HCT116 (cell line): ENCODE results near the gene OPHN1. TPM values are rescaled to one million over a fixed set of nuclear protein-coding genes. Genes with fewer than 3 reads are reported as not detected.

Experiments used
- ATAC-seq: fragments of 200-7000 bp; cut with Tn5 transposase; 2 replicates; pipeline ENCODE4 v1.9.1; 2020; ENCODE audit warnings: mild to moderate bottlenecking, moderate library complexity
- BruUV-seq: library from RNA; stranded (reverse); fragments of 400-500 nt; replicated peaks from 2 replicates; lab custom pipeline; 2021; lab: Mats Ljungman, UMichigan
- CTCF ChIA-PET: fragments of 300-600 bp; sonication (Branson Sonifier 250); formaldehyde crosslinking; loops from one replicate; lab custom pipeline; 2021; ENCODE audit warnings: antibody characterized with exemption; lab: Charles Lee
- POLR2A ChIA-PET: fragments of 300-600, 350-600 bp; sonication (Branson Sonifier 250); formaldehyde crosslinking; loops from one replicate; lab custom pipeline; 2021; ENCODE audit warnings: antibody characterized with exemption; lab: Charles Lee
- RAD21 ChIA-PET, 2 experiments: fragments of 300-600 bp; sonication (Branson Sonifier 250); formaldehyde crosslinking; loops; one replicate each; lab custom pipeline; 2023; ENCODE audit warnings: low total read pairs in 2 of 2; ENCODE audit not compliant: uncharacterized antibody in 2 of 2, unreplicated experiment in 2 of 2, low non-redundant PET in 1 of 2; lab: Charles Lee
- DNase-seq: peaks from one replicate; pipeline ENCODE4 v3.0.0-alpha.2; 2010; ENCODE audit warnings: low read depth, low spot score
- H2AFZ ChIP-seq: fragments of 200-600 bp; shearing (Covaris generic), sonication (generic); 2 replicates; pipeline ENCODE4 v1.6.1; 2017; ENCODE audit warnings: low read depth, mixed run types, mixed read lengths, antibody characterized with exemption, low read length; ENCODE audit not compliant: poor library complexity, severe bottlenecking
- H3K27ac ChIP-seq: 2 replicates; pipeline ENCODE4 v1.5.1; 2012; ENCODE audit warnings: low read depth, low read length
- H3K27me3 ChIP-seq: fragments of 200-600 bp; sonication (generic); 2 replicates; pipeline ENCODE4 v1.6.1; 2016; ENCODE audit warnings: mixed run types, low read length, mixed read lengths; ENCODE audit not compliant: insufficient read depth
- H3K36me3 ChIP-seq, 2 experiments: fragments of 200-500 bp in 1 of 2; fragments of 200-600 bp in 1 of 2; sonication (Bioruptor generic) in 1 of 2; sonication (generic) in 1 of 2; 2 replicates each; pipeline versions ENCODE4 v1.5.1 to v1.6.1; 2014 to 2016; ENCODE audit warnings: low read length in 2 of 2, inconsistent platforms in 1 of 2, mixed read lengths in 1 of 2, mixed run types in 1 of 2; ENCODE audit not compliant: insufficient read depth in 2 of 2, control insufficient read depth in 1 of 2
- H3K4me1 ChIP-seq, 2 experiments: fragments of 200-600 bp in 1 of 2; sonication (generic) in 1 of 2; 2 replicates each; pipeline versions ENCODE4 v1.5.1 to v1.6.1; 2012 to 2017; ENCODE audit warnings: low read length in 2 of 2, inconsistent platforms in 1 of 2, mild to moderate bottlenecking in 1 of 2, mixed read lengths in 1 of 2, mixed run types in 1 of 2, moderate library complexity in 1 of 2; ENCODE audit not compliant: insufficient read depth in 2 of 2, control insufficient read depth in 1 of 2
- H3K4me2 ChIP-seq: fragments of 200-600 bp; sonication (generic); 2 replicates; pipeline ENCODE4 v1.6.1; 2017; ENCODE audit warnings: mixed run types, low read length, mixed read lengths
- H3K4me3 ChIP-seq, 2 experiments: fragments of 200-600 bp in 1 of 2; sonication (generic) in 1 of 2; replicated peaks in 1 of 2; 2 replicates each; pipeline ENCODE4 v1.5.1; 2011 to 2016; ENCODE audit warnings: low read length in 2 of 2, control low read depth in 1 of 2, low read depth in 1 of 2, mild to moderate bottlenecking in 1 of 2, mixed read lengths in 1 of 2, mixed run types in 1 of 2
- H3K79me2 ChIP-seq: fragments of 200-600 bp; sonication (generic); 2 replicates; pipeline ENCODE4 v1.6.1; 2017; ENCODE audit warnings: mild to moderate bottlenecking, mixed run types, low read length, moderate library complexity, mixed read lengths; ENCODE audit not compliant: insufficient read depth
- H3K9ac ChIP-seq: fragments of 200-600 bp; sonication (generic); 2 replicates; pipeline ENCODE4 v1.6.1; 2016; ENCODE audit warnings: low read length, mixed read lengths
- H3K9me2 ChIP-seq: fragments of 200-600 bp; sonication (generic), shearing (Covaris generic); 2 replicates; pipeline ENCODE4 v1.6.1; 2017; ENCODE audit warnings: mixed run types, mild to moderate bottlenecking, moderate library complexity; ENCODE audit not compliant: insufficient read depth
- H3K9me3 ChIP-seq, 2 experiments: fragments of 200-500 bp in 1 of 2; fragments of 200-600 bp in 1 of 2; sonication (Bioruptor generic) in 1 of 2; sonication (generic) in 1 of 2; 2 replicates each; pipeline ENCODE4 v1.6.1; 2014 to 2017; ENCODE audit warnings: low read length in 2 of 2, mixed read lengths in 2 of 2, inconsistent platforms in 1 of 2, low read depth in 1 of 2, mild to moderate bottlenecking in 1 of 2, mixed run types in 1 of 2, moderate library complexity in 1 of 2; ENCODE audit not compliant: control insufficient read depth in 1 of 2, insufficient read depth in 1 of 2
- H4K20me1 ChIP-seq: fragments of 200-600 bp; sonication (generic), shearing (Covaris generic); 2 replicates; pipeline ENCODE4 v1.6.1; 2017; ENCODE audit warnings: mixed run types, mild to moderate bottlenecking, moderate library complexity; ENCODE audit not compliant: insufficient read depth
- CBX3 ChIP-seq: IDR thresholded peaks from 2 replicates; pipeline ENCODE4 v1.6.1; 2012; ENCODE audit warnings: low read depth
- CEBPB ChIP-seq: IDR thresholded peaks from 2 replicates; pipeline ENCODE4 v1.6.1; 2012; ENCODE audit warnings: low read depth
- EGR1 ChIP-seq: IDR thresholded peaks from 2 replicates; pipeline ENCODE4 v1.6.1; 2012; ENCODE audit warnings: low read depth
- ELF1 ChIP-seq: IDR thresholded peaks from 2 replicates; pipeline ENCODE4 v1.6.1; 2012; ENCODE audit warnings: low read depth, borderline replicate concordance
- EZH2 ChIP-seq: fragments of 200-600 bp; sonication (generic); IDR thresholded peaks from 2 replicates; pipeline ENCODE4 v1.6.1; 2017; ENCODE audit warnings: antibody characterized with exemption, mixed run types
- FOSL1 ChIP-seq: IDR thresholded peaks from 2 replicates; pipeline ENCODE4 v1.6.1; 2012; ENCODE audit warnings: low read depth
- POLR2A ChIP-seq: IDR thresholded peaks from 2 replicates; pipeline ENCODE4 v1.7.0; 2011; ENCODE audit warnings: borderline replicate concordance; ENCODE audit not compliant: insufficient read depth, insufficient read length; ENCODE audit errors: extremely low read depth
- POLR2AphosphoS5 ChIP-seq: IDR thresholded peaks from 2 replicates; pipeline ENCODE4 v1.6.1; 2011; ENCODE audit warnings: mild to moderate bottlenecking, low read depth, low read length, moderate library complexity
- RAD21 ChIP-seq: IDR thresholded peaks from 2 replicates; pipeline ENCODE4 v1.6.1; 2012; ENCODE audit warnings: low read depth, mild to moderate bottlenecking
- SIN3A ChIP-seq: IDR thresholded peaks from 2 replicates; pipeline ENCODE4 v1.6.1; 2012; ENCODE audit warnings: low read depth
- SP1 ChIP-seq: IDR thresholded peaks from 2 replicates; pipeline ENCODE4 v1.6.1; 2012; ENCODE audit warnings: low read depth
- YY1 ChIP-seq: IDR thresholded peaks from 2 replicates; pipeline ENCODE4 v1.6.1; 2011; ENCODE audit warnings: low read length, low read depth, moderate library complexity, mild to moderate bottlenecking; ENCODE audit not compliant: insufficient replicate concordance; ENCODE audit errors: extremely low read depth
- ZFX ChIP-seq: fragments of 450-650 bp; IDR thresholded peaks from 2 replicates; pipeline ENCODE4 v1.6.1; 2017
- ZNF274 ChIP-seq: fragments of 200-500 bp; sonication (Bioruptor generic); IDR thresholded peaks from 2 replicates; pipeline ENCODE4 v1.6.1; 2014; ENCODE audit warnings: mild to moderate bottlenecking, low read depth, low read length, inconsistent platforms
- intact Hi-C: fragments of 100-400 bp; cut with micrococcal nuclease; formaldehyde crosslinking; loops from 2 replicates; pipeline ENCODE4 v1.10.0; 2022
- total RNA-seq: library from RNA; stranded (reverse); gene quantifications from one replicate; pipeline ENCODE4 v1.2.1, GENCODE V29; 2021; ENCODE audit not compliant: unreplicated experiment
- TF ChIP-seq, protein P1 (sequence below), 3 experiments: fragments of 200-600 bp in 1 of 3; sonication (generic) in 1 of 3; IDR thresholded peaks in 2 of 3; conservative IDR thresholded peaks in 1 of 3; 2 replicates each; pipeline ENCODE4 v1.5.1; 2012 to 2017; ENCODE audit warnings: low read depth in 2 of 3, low read length in 2 of 3, antibody characterized with exemption in 1 of 3, borderline replicate concordance in 1 of 3, control low read depth in 1 of 3, mild to moderate bottlenecking in 1 of 3, mixed read lengths in 1 of 3, mixed run types in 1 of 3, moderate library complexity in 1 of 3; ENCODE audit not compliant: insufficient read depth in 1 of 3
- TF ChIP-seq, protein P2 (sequence below): IDR thresholded peaks from 2 replicates; pipeline ENCODE4 v1.6.1; 2012; ENCODE audit warnings: low read depth
- TF ChIP-seq, protein P3 (sequence below): IDR thresholded peaks from 2 replicates; pipeline ENCODE4 v1.6.1; 2012

The OPHN1 gene
- total RNA-seq, 1 experiment from 2014 or later, result 2.9 TPM

DNA sequence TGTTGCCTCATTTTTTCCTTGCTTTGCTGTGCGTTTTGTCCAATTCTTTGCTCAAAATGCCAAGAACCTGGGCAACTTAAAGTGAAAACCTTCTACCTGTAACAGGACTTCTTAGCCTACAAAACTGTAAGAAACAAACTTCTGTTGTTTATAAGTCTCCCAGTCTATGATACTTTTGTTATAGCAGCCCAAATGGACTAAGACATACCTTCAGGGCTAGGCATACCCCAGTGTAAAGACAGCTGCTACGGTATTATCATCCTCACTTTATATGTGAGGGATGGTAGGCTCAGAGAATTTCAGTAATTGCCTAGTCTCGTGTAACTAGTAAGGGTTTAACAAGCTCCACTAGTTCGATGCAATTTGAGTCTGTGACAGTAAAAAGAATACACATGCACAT, 6.0 kb upstream of the OPHN1 start:
- intact Hi-C loops, result no loop called here
- ChIA-PET POLR2A (no interaction called here), RAD21 (no interaction called here), CTCF (no interaction called here)
- no peak for TF ChIP-seq FOSL1
- TF ChIP-seq, protein P1, sequence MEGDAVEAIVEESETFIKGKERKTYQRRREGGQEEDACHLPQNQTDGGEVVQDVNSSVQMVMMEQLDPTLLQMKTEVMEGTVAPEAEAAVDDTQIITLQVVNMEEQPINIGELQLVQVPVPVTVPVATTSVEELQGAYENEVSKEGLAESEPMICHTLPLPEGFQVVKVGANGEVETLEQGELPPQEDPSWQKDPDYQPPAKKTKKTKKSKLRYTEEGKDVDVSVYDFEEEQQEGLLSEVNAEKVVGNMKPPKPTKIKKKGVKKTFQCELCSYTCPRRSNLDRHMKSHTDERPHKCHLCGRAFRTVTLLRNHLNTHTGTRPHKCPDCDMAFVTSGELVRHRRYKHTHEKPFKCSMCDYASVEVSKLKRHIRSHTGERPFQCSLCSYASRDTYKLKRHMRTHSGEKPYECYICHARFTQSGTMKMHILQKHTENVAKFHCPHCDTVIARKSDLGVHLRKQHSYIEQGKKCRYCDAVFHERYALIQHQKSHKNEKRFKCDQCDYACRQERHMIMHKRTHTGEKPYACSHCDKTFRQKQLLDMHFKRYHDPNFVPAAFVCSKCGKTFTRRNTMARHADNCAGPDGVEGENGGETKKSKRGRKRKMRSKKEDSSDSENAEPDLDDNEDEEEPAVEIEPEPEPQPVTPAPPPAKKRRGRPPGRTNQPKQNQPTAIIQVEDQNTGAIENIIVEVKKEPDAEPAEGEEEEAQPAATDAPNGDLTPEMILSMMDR (IDR thresholded peaks at IDR 0.05 in 2 of 3, conservative IDR thresholded peaks at IDR 0.05 in 1 of 3; ENCODE audit: borderline replicate concordance in 1 of 3, insufficient read depth in 1 of 3, low read depth in 2 of 3, low read length in 2 of 3), result no peak
- TF ChIP-seq ZNF274, result no peak
- TF ChIP-seq ZFX, result no peak
- TF ChIP-seq SP1, result no peak
- no peak for TF ChIP-seq POLR2AphosphoS5
- TF ChIP-seq YY1, result no peak
- TF ChIP-seq ELF1, result no peak
- no peak for TF ChIP-seq RAD21
- TF ChIP-seq, protein P2, sequence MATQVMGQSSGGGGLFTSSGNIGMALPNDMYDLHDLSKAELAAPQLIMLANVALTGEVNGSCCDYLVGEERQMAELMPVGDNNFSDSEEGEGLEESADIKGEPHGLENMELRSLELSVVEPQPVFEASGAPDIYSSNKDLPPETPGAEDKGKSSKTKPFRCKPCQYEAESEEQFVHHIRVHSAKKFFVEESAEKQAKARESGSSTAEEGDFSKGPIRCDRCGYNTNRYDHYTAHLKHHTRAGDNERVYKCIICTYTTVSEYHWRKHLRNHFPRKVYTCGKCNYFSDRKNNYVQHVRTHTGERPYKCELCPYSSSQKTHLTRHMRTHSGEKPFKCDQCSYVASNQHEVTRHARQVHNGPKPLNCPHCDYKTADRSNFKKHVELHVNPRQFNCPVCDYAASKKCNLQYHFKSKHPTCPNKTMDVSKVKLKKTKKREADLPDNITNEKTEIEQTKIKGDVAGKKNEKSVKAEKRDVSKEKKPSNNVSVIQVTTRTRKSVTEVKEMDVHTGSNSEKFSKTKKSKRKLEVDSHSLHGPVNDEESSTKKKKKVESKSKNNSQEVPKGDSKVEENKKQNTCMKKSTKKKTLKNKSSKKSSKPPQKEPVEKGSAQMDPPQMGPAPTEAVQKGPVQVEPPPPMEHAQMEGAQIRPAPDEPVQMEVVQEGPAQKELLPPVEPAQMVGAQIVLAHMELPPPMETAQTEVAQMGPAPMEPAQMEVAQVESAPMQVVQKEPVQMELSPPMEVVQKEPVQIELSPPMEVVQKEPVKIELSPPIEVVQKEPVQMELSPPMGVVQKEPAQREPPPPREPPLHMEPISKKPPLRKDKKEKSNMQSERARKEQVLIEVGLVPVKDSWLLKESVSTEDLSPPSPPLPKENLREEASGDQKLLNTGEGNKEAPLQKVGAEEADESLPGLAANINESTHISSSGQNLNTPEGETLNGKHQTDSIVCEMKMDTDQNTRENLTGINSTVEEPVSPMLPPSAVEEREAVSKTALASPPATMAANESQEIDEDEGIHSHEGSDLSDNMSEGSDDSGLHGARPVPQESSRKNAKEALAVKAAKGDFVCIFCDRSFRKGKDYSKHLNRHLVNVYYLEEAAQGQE, result no peak
- no peak for TF ChIP-seq CEBPB
- TF ChIP-seq POLR2A, result no peak
- TF ChIP-seq SIN3A, result no peak
- no peak for TF ChIP-seq CBX3
- no peak for TF ChIP-seq EZH2
- TF ChIP-seq EGR1, result no peak
- TF ChIP-seq, protein P3, sequence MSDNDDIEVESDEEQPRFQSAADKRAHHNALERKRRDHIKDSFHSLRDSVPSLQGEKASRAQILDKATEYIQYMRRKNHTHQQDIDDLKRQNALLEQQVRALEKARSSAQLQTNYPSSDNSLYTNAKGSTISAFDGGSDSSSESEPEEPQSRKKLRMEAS, result no peak
- Histone ChIP-seq H3K27ac (no peak overlapping the region), H3K36me3 (no peaks in the 10 kb centered on the region), H3K4me2 (no peak overlapping the region), H3K9me2 (no peaks in the 10 kb centered on the region), H3K4me1 (peaks cover 2 to 16% of the 10 kb centered on the region in 2 experiments; a peak in 3 of 4 replicates), H2AFZ (no peak overlapping the region), H3K9ac (no peak overlapping the region), H3K9me3 (no peaks in the 10 kb centered on the region), H3K27me3 (no peaks in the 10 kb centered on the region), H3K4me3 (no peak overlapping the region), H4K20me1 (no peaks in the 10 kb centered on the region), H3K79me2 (no peaks in the 10 kb centered on the region)
- no peak for DNase-seq
- no TSS peak for BruUV-seq
- no peak for ATAC-seq
